Hepatocyte (in vitro differentiated cells): ENCODE measurements around the gene CYB5R3. TPM values are rescaled to one million over a fixed set of nuclear protein-coding genes. Genes with fewer than 3 reads are reported as not detected.

ENCODE experiments used
- DNase-seq: peaks from one replicate; pipeline ENCODE4 v3.0.0-alpha.2; 2016; ENCODE audit warnings: low spot score
- H2AFZ ChIP-seq: fragments of 200-600 bp; sonication (generic); 2 replicates; pipeline ENCODE4 v1.6.0; 2016; ENCODE audit warnings: antibody characterized with exemption, mild to moderate bottlenecking
- H3K27ac ChIP-seq: fragments of 200-600 bp; sonication (generic); 2 replicates; pipeline ENCODE4 v1.5.1; 2016; ENCODE audit warnings: mild to moderate bottlenecking
- H3K27me3 ChIP-seq: fragments of 200-600 bp; sonication (generic); 2 replicates; pipeline ENCODE4 v1.6.1; 2016
- H3K36me3 ChIP-seq: fragments of 200-600 bp; sonication (generic); replicated peaks from 2 replicates; pipeline ENCODE4 v1.5.1; 2016; ENCODE audit warnings: low read depth; ENCODE audit not compliant: insufficient read depth
- H3K4me1 ChIP-seq: fragments of 200-600 bp; sonication (generic); 2 replicates; pipeline ENCODE4 v1.5.1; 2016; ENCODE audit warnings: mild to moderate bottlenecking, moderate library complexity; ENCODE audit not compliant: insufficient read depth
- H3K4me2 ChIP-seq: fragments of 200-600 bp; sonication (generic); 2 replicates; pipeline ENCODE4 v1.6.0; 2016
- H3K4me3 ChIP-seq: fragments of 200-600 bp; sonication (generic); 2 replicates; pipeline ENCODE4 v1.5.1; 2016; ENCODE audit warnings: mild to moderate bottlenecking
- H3K79me2 ChIP-seq: fragments of 200-600 bp; sonication (generic); 2 replicates; pipeline ENCODE4 v1.6.0; 2017; ENCODE audit warnings: mild to moderate bottlenecking
- H3K9me2 ChIP-seq: fragments of 200-600 bp; sonication (generic); replicated peaks from 2 replicates; pipeline ENCODE4 v1.6.0; 2017; ENCODE audit warnings: mild to moderate bottlenecking; ENCODE audit not compliant: insufficient read depth
- H3K9me3 ChIP-seq: fragments of 200-600 bp; sonication (generic); 2 replicates; pipeline ENCODE4 v1.5.1; 2016; ENCODE audit warnings: low read depth, mild to moderate bottlenecking
- H4K20me1 ChIP-seq: fragments of 200-600 bp; sonication (generic); 2 replicates; pipeline ENCODE4 v1.6.0; 2016; ENCODE audit warnings: mild to moderate bottlenecking; ENCODE audit not compliant: insufficient read depth, poor library complexity, severe bottlenecking
- CTCF ChIP-seq: fragments of 200-600 bp; sonication (generic); IDR thresholded peaks from 2 replicates; pipeline ENCODE4 v1.5.1; 2016; ENCODE audit warnings: antibody characterized with exemption, mild to moderate bottlenecking; ENCODE audit not compliant: poor library complexity
- EZH2 ChIP-seq: fragments of 200-600 bp; sonication (generic); IDR thresholded peaks from 2 replicates; pipeline ENCODE4 v1.6.1; 2016; ENCODE audit warnings: antibody characterized with exemption, mild to moderate bottlenecking, borderline replicate concordance
- EZH2phosphoT487 ChIP-seq: fragments of 200-600 bp; sonication (generic); IDR thresholded peaks from one replicate; pipeline ENCODE4 v1.6.1; 2018; ENCODE audit warnings: antibody characterized with exemption, mild to moderate bottlenecking, low read depth, moderate library complexity; ENCODE audit not compliant: unreplicated experiment, severe bottlenecking
- WGBS: methylation state at CpG from one replicate; pipeline ENCODE4 v1.1.6; 2016; ENCODE audit warnings: low lambda C conversion rate; ENCODE audit errors: missing lambda C conversion rate; 5-methylcytosine and 5-hydroxymethylcytosine counted together
- polyA plus RNA-seq: library from polyadenylated mRNA; unstranded; fragments of >200 nt; fragmentation: Nextera tagmentation; extraction: Ambion mirVana; gene quantifications from 2 replicates; pipeline ENCODE4 v1.2.1, GENCODE V29; 2016
- total RNA-seq: library from RNA; depleted of rRNA; stranded (reverse); fragments of >200 nt; gene quantifications from 2 replicates; pipeline ENCODE4 v1.2.3, GENCODE V29; 2014

CYB5R3 gene
- total and polyA plus RNA-seq, 2 experiments from 2014 or later = 119 to 438 TPM

DNA sequence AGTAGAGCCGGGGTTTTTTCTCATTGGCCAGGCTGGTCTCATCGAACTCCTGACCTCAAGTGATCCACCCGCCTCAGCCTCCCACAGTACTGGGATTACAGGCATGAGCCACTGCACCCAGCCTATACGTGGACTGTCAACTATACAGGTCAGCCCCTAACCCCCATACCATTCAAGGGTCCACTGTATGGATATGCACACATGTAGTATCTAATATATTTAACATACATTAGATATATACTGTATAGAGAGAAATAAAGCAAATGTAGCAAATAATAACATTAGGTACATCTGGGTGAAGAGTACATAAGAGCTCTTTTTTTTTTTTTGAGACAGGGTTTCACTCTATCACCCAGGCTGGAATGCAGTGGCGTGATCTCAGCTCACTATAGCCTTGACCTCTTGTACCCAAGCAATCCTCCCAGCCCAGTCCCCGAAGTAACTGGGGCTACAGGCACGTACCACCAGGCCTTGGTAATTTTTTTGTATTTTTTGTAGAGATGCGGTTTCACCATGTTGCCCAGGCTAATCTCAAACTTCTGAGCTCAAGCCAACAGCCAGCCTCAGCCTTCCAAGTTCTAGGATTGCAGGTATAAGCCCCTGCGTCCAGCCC lies 7.3 kb downstream of the CYB5R3 start:
- 75% methylated on average over 9 of the region's 9 CpGs for WGBS
- Histone ChIP-seq H3K27ac (peak overlapping the region; percentile 100), H3K4me1 (peaks cover 58% of the 10 kb centered on the region), H3K9me3 (no peaks in the 10 kb centered on the region), H3K4me3 (no peak overlapping the region), H4K20me1 (peaks cover 30% of the 10 kb centered on the region), H3K9me2 (no peaks in the 10 kb centered on the region), H3K4me2 (peak overlapping the region; percentile 56), H3K36me3 (no peaks in the 10 kb centered on the region), H2AFZ (no peak overlapping the region), H3K27me3 (no peaks in the 10 kb centered on the region), H3K79me2 (peaks cover 97% of the 10 kb centered on the region)
- TF ChIP-seq CTCF (no peak), EZH2phosphoT487 (no peak), EZH2 (no peak)
- peak; percentile 36 for DNase-seq

GRCh38 chr22:42639541-42640241 lies 9.5 kb downstream of the CYB5R3 start:
- Histone ChIP-seq H3K9me2 (no peaks in the 10 kb centered on the region), H2AFZ (no peak overlapping the region), H3K79me2 (peaks cover 90% of the 10 kb centered on the region), H3K4me1 (peaks cover 36% of the 10 kb centered on the region), H3K27ac (no peak overlapping the region), H3K9me3 (no peaks in the 10 kb centered on the region), H3K4me3 (no peak overlapping the region), H4K20me1 (peaks cover 19% of the 10 kb centered on the region), H3K36me3 (no peaks in the 10 kb centered on the region), H3K4me2 (no peak overlapping the region), H3K27me3 (no peaks in the 10 kb centered on the region)
- DNase-seq = peak; percentile 2
- TF ChIP-seq EZH2 (no peak), EZH2phosphoT487 (no peak), CTCF (no peak)
- WGBS = 90% methylated on average over 9 of the region's 9 CpGs

DNA sequence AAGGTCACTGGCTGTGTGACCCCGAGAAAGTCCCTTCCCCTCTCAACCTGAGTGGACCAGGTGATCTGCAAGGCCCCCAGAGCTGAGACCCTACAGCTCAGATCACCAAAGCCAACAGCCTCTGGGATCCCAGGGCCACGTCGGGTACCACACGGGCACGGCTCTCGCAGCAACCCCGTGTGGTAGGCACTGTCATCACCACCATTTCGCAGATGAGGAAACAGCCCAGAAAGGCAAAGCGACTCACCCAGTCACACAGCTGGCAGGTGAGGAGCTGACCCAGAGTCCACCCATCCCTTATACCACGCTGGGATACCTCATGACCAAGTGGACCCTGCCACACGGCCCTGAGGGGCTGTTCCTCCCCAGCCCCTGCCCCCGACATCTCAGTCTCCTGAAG lies 11.6 kb downstream of the CYB5R3 start:
- peaks cover 69% of the 10 kb centered on the region for H3K79me2 ChIP-seq
- peaks cover under 1% of the 10 kb centered on the region for H3K36me3 ChIP-seq
- no peaks in the 10 kb centered on the region for H3K27me3 ChIP-seq
- H3K9me3 ChIP-seq = no peaks in the 10 kb centered on the region
- H2AFZ ChIP-seq = no peak overlapping the region
- 99% methylated on average over 11 of the region's 12 CpGs for WGBS
- H3K9me2 ChIP-seq = no peaks in the 10 kb centered on the region
- H3K4me3 ChIP-seq = no peak overlapping the region
- H3K27ac ChIP-seq = no peak overlapping the region
- H3K4me2 ChIP-seq = no peak overlapping the region
- peaks cover 14% of the 10 kb centered on the region for H3K4me1 ChIP-seq
- no peak for DNase-seq
- H4K20me1 ChIP-seq = peaks cover 7% of the 10 kb centered on the region
- TF ChIP-seq EZH2 (no peak), EZH2phosphoT487 (no peak), CTCF (no peak)
